Measurements from ENCODE around the gene CASP12. TPM values are rescaled to one million over a fixed set of nuclear protein-coding genes. Genes with fewer than 3 reads are reported as not detected.

CASP12 gene
- total and polyA plus RNA-seq, 2 of the 4 experiments (the other 2 are of a cell fraction): 0.07 TPM; not detected in 1

GRCh38 chr11:104873252-104873651 lies 25.0 kb downstream of the CASP12 start:
- ChIA-PET POLR2A (ENCODE audit: unreplicated experiment) (no interaction called here), CTCF (interaction anchor here (0.6 to 1.2 kb wide), 3 partner anchors 10 to 265 kb away, joined by 3 to 4 read pairs (median 3); no protein-coding TSS in a partner anchor)
- Histone ChIP-seq H4K5ac (ENCODE audit: low read depth, low read length) (no peak overlapping the region), H3K4me2 (ENCODE audit: low read depth, low read length) (no peak overlapping the region), H3K56ac (ENCODE audit: extremely low read depth, insufficient read depth, low read length) (no peak overlapping the region), H3K4me1 (ENCODE audit: control insufficient read depth, insufficient read depth, low read length) (no peaks in the 10 kb centered on the region), H3K36me3 (ENCODE audit: control insufficient read depth, insufficient read depth, low read length) (no peaks in the 10 kb centered on the region), H2BK15ac (ENCODE audit: low read depth, low read length) (no peak overlapping the region), H2AFZ (replicated peaks; ENCODE audit: low read length, poor library complexity) (no peak overlapping the region), H4K20me1 (ENCODE audit: insufficient read depth, low read length) (no peaks in the 10 kb centered on the region), H3K27me3 (ENCODE audit: control insufficient read depth, insufficient read depth, low read length) (no peaks in the 10 kb centered on the region), H3K9me1 (ENCODE audit: insufficient read depth, low read length) (no peaks in the 10 kb centered on the region), H3K23ac (ENCODE audit: low read depth, low read length) (no peak overlapping the region), H2AK9ac (replicated peaks; ENCODE audit: low read depth, low read length, poor library complexity) (no peak overlapping the region), H3K4ac (ENCODE audit: low read depth, low read length) (no peak overlapping the region), H3K14ac (replicated peaks; ENCODE audit: low read depth, low read length) (no peak overlapping the region), H3K9me3 (ENCODE audit: control insufficient read depth, insufficient read depth, low read length) (no peaks in the 10 kb centered on the region), H4K8ac (ENCODE audit: low read depth in 2 of 2, low read length in 2 of 2) (no peak overlapping the region), H4K91ac (ENCODE audit: insufficient read depth, low read depth, low read length) (no peak overlapping the region), H3K4me3 (ENCODE audit: insufficient read depth, low read depth, low read length) (no peak overlapping the region), H3K9ac (ENCODE audit: low read depth, low read length) (no peak overlapping the region), H3K79me1 (ENCODE audit: low read depth in 1 of 2, low read length in 2 of 2) (no peaks in the 10 kb centered on the region), H2BK5ac (ENCODE audit: low read depth, low read length, poor library complexity, severe bottlenecking) (no peak overlapping the region), H2BK20ac (ENCODE audit: low read depth, low read length) (no peak overlapping the region), H3K18ac (ENCODE audit: low read depth, low read length) (no peak overlapping the region), H2BK120ac (ENCODE audit: low read depth, low read length) (no peak overlapping the region), H3K27ac (ENCODE audit: insufficient read depth, low read length) (no peak overlapping the region), H2AK5ac (ENCODE audit: low read depth, low read length) (no peak overlapping the region)
- dilution Hi-C loops (cut with HindIII; ENCODE audit: low sequenced_read_pairs, unreplicated experiment): no loop called here
- intact Hi-C loops (cut with micrococcal nuclease): no loop called here
- TF ChIP-seq USF2 (IDR thresholded peaks at IDR 0.05; ENCODE audit: low read depth, low read length) (no peak), MXI1 (IDR thresholded peaks at IDR 0.05; ENCODE audit: borderline replicate concordance, low read depth, low read length) (no peak), NFE2L2 (IDR thresholded peaks at IDR 0.05; ENCODE audit: low read depth, low read length) (no peak), CTCF (conservative IDR thresholded peaks at IDR 0.05; ENCODE audit: low read depth, low read length) (no peak), SMC3 (IDR thresholded peaks at IDR 0.05; ENCODE audit: low read depth, low read length) (no peak), CEBPB (IDR thresholded peaks at IDR 0.05; ENCODE audit: low read depth, low read length) (no peak), MAFK (IDR thresholded peaks at IDR 0.05; ENCODE audit: low read depth, low read length) (no peak), ELK1 (IDR thresholded peaks at IDR 0.05; ENCODE audit: borderline replicate concordance, low read depth, low read length) (no peak), RAD21 (IDR thresholded peaks at IDR 0.05; ENCODE audit: low read length) (no peak), BHLHE40 (IDR thresholded peaks at IDR 0.05; ENCODE audit: low read depth, low read length) (no peak), CHD1 (IDR thresholded peaks at IDR 0.05; ENCODE audit: low read depth, low read length) (no peak), RCOR1 (IDR thresholded peaks at IDR 0.05; ENCODE audit: insufficient replicate concordance, low read length) (no peak), FOS (IDR thresholded peaks at IDR 0.05; ENCODE audit: low read depth, low read length) (no peak), RFX5 (IDR thresholded peaks at IDR 0.05; ENCODE audit: low read depth, low read length) (no peak), POLR2A (IDR thresholded peaks at IDR 0.05; ENCODE audit: low read depth, low read length) (no peak), MAZ (IDR thresholded peaks at IDR 0.05; ENCODE audit: borderline replicate concordance, low read depth, low read length) (no peak)
- ATAC-seq (ENCODE audit: low read depth) (no peak), DNase-seq (no peak)
- in situ Hi-C loops (cut with MboI; ENCODE audit: low sequenced_read_pairs): no loop called here
- 50% methylated on average over 2 of the region's 8 CpGs; no CpG with 5 or more reads in 1 of the 2 experiments for WGBS, 2 experiments (ENCODE audit: extremely low coverage in 2 of 2, insufficient read length in 1 of 2)
- BruUV-seq (replicated peaks): no TSS peak
